HCT116 (cell line): Measurements from ENCODE around the gene TMEM184B. TPM values are rescaled to one million over a fixed set of nuclear protein-coding genes. Genes with fewer than 3 reads are reported as not detected.

Source experiments
- ATAC-seq: fragments of 200-7000 bp; cut with Tn5 transposase; 2 replicates; pipeline ENCODE4 v1.9.1; 2020; ENCODE audit warnings: mild to moderate bottlenecking, moderate library complexity
- BruUV-seq: library from RNA; stranded (reverse); fragments of 400-500 nt; replicated peaks from 2 replicates; lab custom pipeline; 2021; lab: Mats Ljungman, UMichigan
- CTCF ChIA-PET: fragments of 300-600 bp; sonication (Branson Sonifier 250); formaldehyde crosslinking; loops from one replicate; lab custom pipeline; 2021; ENCODE audit warnings: antibody characterized with exemption; lab: Charles Lee
- POLR2A ChIA-PET: fragments of 300-600, 350-600 bp; sonication (Branson Sonifier 250); formaldehyde crosslinking; loops from one replicate; lab custom pipeline; 2021; ENCODE audit warnings: antibody characterized with exemption; lab: Charles Lee
- RAD21 ChIA-PET, 2 experiments: fragments of 300-600 bp; sonication (Branson Sonifier 250); formaldehyde crosslinking; loops; one replicate each; lab custom pipeline; 2023; ENCODE audit warnings: low total read pairs in 2 of 2; ENCODE audit not compliant: uncharacterized antibody in 2 of 2, unreplicated experiment in 2 of 2, low non-redundant PET in 1 of 2; lab: Charles Lee
- DNase-seq: peaks from one replicate; pipeline ENCODE4 v3.0.0-alpha.2; 2010; ENCODE audit warnings: low read depth, low spot score
- H2AFZ ChIP-seq: fragments of 200-600 bp; shearing (Covaris generic), sonication (generic); 2 replicates; pipeline ENCODE4 v1.6.1; 2017; ENCODE audit warnings: low read depth, mixed run types, mixed read lengths, antibody characterized with exemption, low read length; ENCODE audit not compliant: poor library complexity, severe bottlenecking
- H3K27ac ChIP-seq: 2 replicates; pipeline ENCODE4 v1.5.1; 2012; ENCODE audit warnings: low read depth, low read length
- H3K27me3 ChIP-seq: fragments of 200-600 bp; sonication (generic); 2 replicates; pipeline ENCODE4 v1.6.1; 2016; ENCODE audit warnings: mixed run types, low read length, mixed read lengths; ENCODE audit not compliant: insufficient read depth
- H3K36me3 ChIP-seq, 2 experiments: fragments of 200-500 bp in 1 of 2; fragments of 200-600 bp in 1 of 2; sonication (Bioruptor generic) in 1 of 2; sonication (generic) in 1 of 2; 2 replicates each; pipeline versions ENCODE4 v1.5.1 to v1.6.1; 2014 to 2016; ENCODE audit warnings: low read length in 2 of 2, inconsistent platforms in 1 of 2, mixed read lengths in 1 of 2, mixed run types in 1 of 2; ENCODE audit not compliant: insufficient read depth in 2 of 2, control insufficient read depth in 1 of 2
- H3K4me1 ChIP-seq, 2 experiments: fragments of 200-600 bp in 1 of 2; sonication (generic) in 1 of 2; 2 replicates each; pipeline versions ENCODE4 v1.5.1 to v1.6.1; 2012 to 2017; ENCODE audit warnings: low read length in 2 of 2, inconsistent platforms in 1 of 2, mild to moderate bottlenecking in 1 of 2, mixed read lengths in 1 of 2, mixed run types in 1 of 2, moderate library complexity in 1 of 2; ENCODE audit not compliant: insufficient read depth in 2 of 2, control insufficient read depth in 1 of 2
- H3K4me2 ChIP-seq: fragments of 200-600 bp; sonication (generic); 2 replicates; pipeline ENCODE4 v1.6.1; 2017; ENCODE audit warnings: mixed run types, low read length, mixed read lengths
- H3K4me3 ChIP-seq, 2 experiments: fragments of 200-600 bp in 1 of 2; sonication (generic) in 1 of 2; replicated peaks in 1 of 2; 2 replicates each; pipeline ENCODE4 v1.5.1; 2011 to 2016; ENCODE audit warnings: low read length in 2 of 2, control low read depth in 1 of 2, low read depth in 1 of 2, mild to moderate bottlenecking in 1 of 2, mixed read lengths in 1 of 2, mixed run types in 1 of 2
- H3K79me2 ChIP-seq: fragments of 200-600 bp; sonication (generic); 2 replicates; pipeline ENCODE4 v1.6.1; 2017; ENCODE audit warnings: mild to moderate bottlenecking, mixed run types, low read length, moderate library complexity, mixed read lengths; ENCODE audit not compliant: insufficient read depth
- H3K9ac ChIP-seq: fragments of 200-600 bp; sonication (generic); 2 replicates; pipeline ENCODE4 v1.6.1; 2016; ENCODE audit warnings: low read length, mixed read lengths
- H3K9me2 ChIP-seq: fragments of 200-600 bp; sonication (generic), shearing (Covaris generic); 2 replicates; pipeline ENCODE4 v1.6.1; 2017; ENCODE audit warnings: mixed run types, mild to moderate bottlenecking, moderate library complexity; ENCODE audit not compliant: insufficient read depth
- H3K9me3 ChIP-seq, 2 experiments: fragments of 200-500 bp in 1 of 2; fragments of 200-600 bp in 1 of 2; sonication (Bioruptor generic) in 1 of 2; sonication (generic) in 1 of 2; 2 replicates each; pipeline ENCODE4 v1.6.1; 2014 to 2017; ENCODE audit warnings: low read length in 2 of 2, mixed read lengths in 2 of 2, inconsistent platforms in 1 of 2, low read depth in 1 of 2, mild to moderate bottlenecking in 1 of 2, mixed run types in 1 of 2, moderate library complexity in 1 of 2; ENCODE audit not compliant: control insufficient read depth in 1 of 2, insufficient read depth in 1 of 2
- H4K20me1 ChIP-seq: fragments of 200-600 bp; sonication (generic), shearing (Covaris generic); 2 replicates; pipeline ENCODE4 v1.6.1; 2017; ENCODE audit warnings: mixed run types, mild to moderate bottlenecking, moderate library complexity; ENCODE audit not compliant: insufficient read depth
- ATF3 ChIP-seq: IDR thresholded peaks from 2 replicates; pipeline ENCODE4 v1.6.1; 2012
- CBX3 ChIP-seq: IDR thresholded peaks from 2 replicates; pipeline ENCODE4 v1.6.1; 2012; ENCODE audit warnings: low read depth
- EZH2 ChIP-seq: fragments of 200-600 bp; sonication (generic); IDR thresholded peaks from 2 replicates; pipeline ENCODE4 v1.6.1; 2017; ENCODE audit warnings: antibody characterized with exemption, mixed run types
- EZH2phosphoT487 ChIP-seq: fragments of 200-600 bp; IDR thresholded peaks from 2 replicates; pipeline ENCODE4 v1.6.1; 2018; ENCODE audit warnings: antibody characterized with exemption, borderline replicate concordance
- MAX ChIP-seq: IDR thresholded peaks from 2 replicates; pipeline ENCODE4 v1.6.1; 2012
- POLR2A ChIP-seq: IDR thresholded peaks from 2 replicates; pipeline ENCODE4 v1.7.0; 2011; ENCODE audit warnings: borderline replicate concordance; ENCODE audit not compliant: insufficient read depth, insufficient read length; ENCODE audit errors: extremely low read depth
- POLR2AphosphoS5 ChIP-seq: IDR thresholded peaks from 2 replicates; pipeline ENCODE4 v1.6.1; 2011; ENCODE audit warnings: mild to moderate bottlenecking, low read depth, low read length, moderate library complexity
- REST ChIP-seq: IDR thresholded peaks from 2 replicates; pipeline ENCODE4 v1.6.1; 2012; ENCODE audit warnings: low read depth
- SP1 ChIP-seq: IDR thresholded peaks from 2 replicates; pipeline ENCODE4 v1.6.1; 2012; ENCODE audit warnings: low read depth
- SRF ChIP-seq: IDR thresholded peaks from 2 replicates; pipeline ENCODE4 v1.6.1; 2012; ENCODE audit warnings: low read depth
- TCF7L2 ChIP-seq: IDR thresholded peaks from 2 replicates; pipeline ENCODE4 v1.7.0; 2011; ENCODE audit warnings: borderline replicate concordance, inconsistent platforms; ENCODE audit not compliant: insufficient read depth, insufficient read length; ENCODE audit errors: extremely low read depth
- ZBTB33 ChIP-seq: IDR thresholded peaks from 2 replicates; pipeline ENCODE4 v1.6.1; 2011; ENCODE audit warnings: mild to moderate bottlenecking, low read length, moderate library complexity; ENCODE audit not compliant: insufficient replicate concordance; ENCODE audit errors: extremely low read depth
- ZFX ChIP-seq: fragments of 450-650 bp; IDR thresholded peaks from 2 replicates; pipeline ENCODE4 v1.6.1; 2017
- ZNF274 ChIP-seq: fragments of 200-500 bp; sonication (Bioruptor generic); IDR thresholded peaks from 2 replicates; pipeline ENCODE4 v1.6.1; 2014; ENCODE audit warnings: mild to moderate bottlenecking, low read depth, low read length, inconsistent platforms
- intact Hi-C: fragments of 100-400 bp; cut with micrococcal nuclease; formaldehyde crosslinking; loops from 2 replicates; pipeline ENCODE4 v1.10.0; 2022
- total RNA-seq: library from RNA; stranded (reverse); gene quantifications from one replicate; pipeline ENCODE4 v1.2.1, GENCODE V29; 2021; ENCODE audit not compliant: unreplicated experiment

The TMEM184B gene
- total RNA-seq, 1 experiment from 2014 or later, result 66.0 TPM

GRCh38 chr22:38257181-38257580, 15.6 kb downstream of the TMEM184B start:
- TF ChIP-seq MAX, result no peak
- TF ChIP-seq POLR2AphosphoS5, result no peak
- TF ChIP-seq CBX3, result no peak
- TF ChIP-seq EZH2phosphoT487, result no peak
- TF ChIP-seq ZFX, result no peak
- TF ChIP-seq ZNF274, result no peak
- TF ChIP-seq ZBTB33, result no peak
- no peak for TF ChIP-seq SRF
- no peak for TF ChIP-seq REST
- no peak for TF ChIP-seq SP1
- no peak for TF ChIP-seq ATF3
- no peak for TF ChIP-seq TCF7L2
- TF ChIP-seq EZH2, result no peak
- TF ChIP-seq POLR2A, result no peak
- TF ChIP-seq, all 23 proteins: peak for 0
- DNase-seq (no peak), ATAC-seq (no peak)
- H3K9me3 ChIP-seq, result no peaks in the 10 kb centered on the region
- no peaks in the 10 kb centered on the region for H3K27me3 ChIP-seq
- RAD21 ChIA-PET, result no interaction called here
- peaks cover under 1 to 4% of the 10 kb centered on the region in 2 experiments; a peak in 2 of 4 replicates for H3K4me1 ChIP-seq
- H3K36me3 ChIP-seq, result no peaks in the 10 kb centered on the region
- CTCF ChIA-PET, result interaction anchor here (0.7 kb wide), 1 partner anchor 281 kb away, joined by 4 read pairs; no protein-coding TSS in a partner anchor
- POLR2A ChIA-PET, result no interaction called here
- no TSS peak for BruUV-seq
- H4K20me1 ChIP-seq, result peaks cover 4% of the 10 kb centered on the region; the same call in 1 of the 2 replicates
- no peak overlapping the region for H3K9ac ChIP-seq
- no peak overlapping the region for H3K27ac ChIP-seq
- no peak overlapping the region for H3K4me3 ChIP-seq
- no peaks in the 10 kb centered on the region for H3K9me2 ChIP-seq
- H3K4me2 ChIP-seq, result no peak overlapping the region
- intact Hi-C loops, result no loop called here
- peaks cover 62% of the 10 kb centered on the region for H3K79me2 ChIP-seq
- H2AFZ ChIP-seq, result no peak overlapping the region
